Measurements from ENCODE around the gene IL1RAPL2. TPM values are rescaled to one million over a fixed set of nuclear protein-coding genes. Genes with fewer than 3 reads are reported as not detected.

IL1RAPL2 gene
- total and polyA plus RNA-seq, 2 donors (not counting 3 experiments of a cell fraction or from before 2014, with no cell fraction given), result not detected

DNA sequence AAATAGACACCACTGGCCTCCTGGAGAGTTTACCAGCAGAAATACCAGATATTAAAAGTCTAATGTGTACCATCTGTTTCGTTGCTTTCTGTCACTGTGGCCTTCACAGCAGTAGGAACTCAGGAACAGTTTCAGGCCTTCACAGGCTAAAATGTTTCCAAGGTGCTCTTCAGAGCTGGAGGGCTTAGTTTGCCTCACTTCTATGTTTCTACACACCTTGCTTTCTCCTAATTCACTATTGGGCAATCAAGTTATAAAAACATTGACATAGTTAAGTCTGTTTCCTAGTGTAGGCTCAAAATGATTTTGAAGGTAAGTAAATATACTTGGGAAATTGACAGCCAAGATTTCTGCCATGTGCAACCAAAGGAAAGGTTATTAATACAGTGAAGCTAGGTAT lies 395.9 kb downstream of the IL1RAPL2 start:
- FAIRE-seq, result no peak
- no peak for DNase-seq (ENCODE audit: low read depth, low spot score)
- no peak for TF ChIP-seq EZH2 (IDR thresholded peaks at IDR 0.05; ENCODE audit: borderline replicate concordance, low read depth, low read length, severe bottlenecking)
- no peak for TF ChIP-seq JUN (IDR thresholded peaks at IDR 0.05; ENCODE audit: borderline replicate concordance, insufficient read depth, insufficient read length, low read depth)
- TF ChIP-seq POLR2AphosphoS5 (IDR thresholded peaks at IDR 0.05; ENCODE audit: insufficient read depth, low read depth, low read length), result no peak
- TF ChIP-seq FOS (IDR thresholded peaks at IDR 0.05; ENCODE audit: borderline replicate concordance, insufficient read depth, low read length), result no peak
- no peak for TF ChIP-seq POLR2A (IDR thresholded peaks at IDR 0.05; ENCODE audit: low read depth, low read length)
- TF ChIP-seq MYC (IDR thresholded peaks at IDR 0.05; ENCODE audit: low read depth, low read length), result no peak
- TF ChIP-seq GATA2 (IDR thresholded peaks at IDR 0.05; ENCODE audit: insufficient read depth, insufficient read length, low read depth, low read length), result no peak
- Histone ChIP-seq H3K9me1 (replicated peaks; ENCODE audit: control insufficient read depth, extremely low read depth, insufficient read depth, low read length) (no peaks in the 10 kb centered on the region), H3K27me3 (ENCODE audit: control insufficient read depth in 2 of 2, insufficient read depth in 2 of 2, low read length in 2 of 2) (no peaks in the 10 kb centered on the region), H3K4me2 (ENCODE audit: insufficient read depth, low read length) (no peak overlapping the region), H3K4me3 (replicated peaks in 1 of 3; ENCODE audit: insufficient read depth in 1 of 3, low read depth in 1 of 3, low read length in 3 of 3) (no peak overlapping the region), H4K20me1 (replicated peaks; ENCODE audit: control insufficient read depth, extremely low read depth, insufficient read depth, low read length) (no peaks in the 10 kb centered on the region), H3K9me3 (replicated peaks; ENCODE audit: control insufficient read depth, insufficient read depth, low read length) (no peaks in the 10 kb centered on the region), H3K79me2 (ENCODE audit: control insufficient read depth, insufficient read depth, low read length) (no peaks in the 10 kb centered on the region), H3K9ac (replicated peaks; ENCODE audit: extremely low read depth, insufficient read depth, low read length) (no peak overlapping the region), H3K27ac (ENCODE audit: insufficient read depth, low read depth, low read length) (no peak overlapping the region), H3K36me3 (ENCODE audit: control insufficient read depth in 2 of 2, extremely low read depth in 1 of 2, insufficient read depth in 2 of 2, low read length in 2 of 2) (no peaks in the 10 kb centered on the region), H2AFZ (ENCODE audit: low read depth, low read length) (no peak overlapping the region), H3K4me1 (ENCODE audit: control insufficient read depth, extremely low read depth, insufficient read depth, low read length) (no peaks in the 10 kb centered on the region)
- ChIA-PET CTCF (no interaction called here), POLR2A (no interaction called here)
- intact Hi-C loops (cut with micrococcal nuclease) (no loop called here), dilution Hi-C loops (cut with MboI; ENCODE audit: extremely low pct_ligation_motif_present, low sequenced_read_pairs) (no loop called here)
- BruUV-seq (replicated peaks), result no TSS peak

DNA sequence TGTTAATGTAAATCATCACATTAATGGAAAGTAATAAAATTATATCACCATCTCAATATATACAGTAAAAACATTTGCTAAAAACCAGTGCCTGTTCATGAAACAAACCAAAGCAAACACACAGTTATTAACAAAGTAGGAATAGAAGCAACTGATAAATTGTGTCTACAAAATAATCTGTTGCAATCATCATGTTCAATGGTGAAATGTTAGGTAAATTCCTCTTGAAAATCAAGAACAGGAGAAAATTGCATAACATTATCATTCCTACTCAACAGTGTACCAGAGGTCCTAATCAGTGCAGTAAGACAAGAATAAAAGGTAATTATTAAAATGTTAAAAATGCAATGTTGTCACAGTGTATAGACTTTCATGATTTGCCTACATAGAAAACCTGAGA lies 402.2 kb downstream of the IL1RAPL2 start:
- BruUV-seq (replicated peaks), result no TSS peak
- Histone ChIP-seq H3K27me3 (ENCODE audit: control insufficient read depth in 2 of 2, insufficient read depth in 2 of 2, low read length in 2 of 2) (no peaks in the 10 kb centered on the region), H3K4me1 (ENCODE audit: control insufficient read depth, extremely low read depth, insufficient read depth, low read length) (no peaks in the 10 kb centered on the region), H3K79me2 (ENCODE audit: control insufficient read depth, insufficient read depth, low read length) (no peaks in the 10 kb centered on the region), H2AFZ (ENCODE audit: low read depth, low read length) (no peak overlapping the region), H3K9ac (replicated peaks; ENCODE audit: extremely low read depth, insufficient read depth, low read length) (no peak overlapping the region), H3K27ac (ENCODE audit: insufficient read depth, low read depth, low read length) (no peak overlapping the region), H3K9me1 (replicated peaks; ENCODE audit: control insufficient read depth, extremely low read depth, insufficient read depth, low read length) (no peaks in the 10 kb centered on the region), H4K20me1 (replicated peaks; ENCODE audit: control insufficient read depth, extremely low read depth, insufficient read depth, low read length) (no peaks in the 10 kb centered on the region), H3K4me2 (ENCODE audit: insufficient read depth, low read length) (no peak overlapping the region), H3K36me3 (ENCODE audit: control insufficient read depth in 2 of 2, extremely low read depth in 1 of 2, insufficient read depth in 2 of 2, low read length in 2 of 2) (no peaks in the 10 kb centered on the region), H3K9me3 (replicated peaks; ENCODE audit: control insufficient read depth, insufficient read depth, low read length) (no peaks in the 10 kb centered on the region), H3K4me3 (replicated peaks in 1 of 3; ENCODE audit: insufficient read depth in 1 of 3, low read depth in 1 of 3, low read length in 3 of 3) (no peak overlapping the region)
- DNase-seq (ENCODE audit: low read depth, low spot score), result no peak
- no peak for FAIRE-seq
- TF ChIP-seq MYC (IDR thresholded peaks at IDR 0.05; ENCODE audit: low read depth, low read length) (no peak), GATA2 (IDR thresholded peaks at IDR 0.05; ENCODE audit: insufficient read depth, insufficient read length, low read depth, low read length) (no peak), POLR2A (IDR thresholded peaks at IDR 0.05; ENCODE audit: low read depth, low read length) (no peak), JUN (IDR thresholded peaks at IDR 0.05; ENCODE audit: borderline replicate concordance, insufficient read depth, insufficient read length, low read depth) (no peak), EZH2 (IDR thresholded peaks at IDR 0.05; ENCODE audit: borderline replicate concordance, low read depth, low read length, severe bottlenecking) (no peak), FOS (IDR thresholded peaks at IDR 0.05; ENCODE audit: borderline replicate concordance, insufficient read depth, low read length) (no peak), POLR2AphosphoS5 (IDR thresholded peaks at IDR 0.05; ENCODE audit: insufficient read depth, low read depth, low read length) (no peak)
- TF ChIP-seq, protein P1, sequence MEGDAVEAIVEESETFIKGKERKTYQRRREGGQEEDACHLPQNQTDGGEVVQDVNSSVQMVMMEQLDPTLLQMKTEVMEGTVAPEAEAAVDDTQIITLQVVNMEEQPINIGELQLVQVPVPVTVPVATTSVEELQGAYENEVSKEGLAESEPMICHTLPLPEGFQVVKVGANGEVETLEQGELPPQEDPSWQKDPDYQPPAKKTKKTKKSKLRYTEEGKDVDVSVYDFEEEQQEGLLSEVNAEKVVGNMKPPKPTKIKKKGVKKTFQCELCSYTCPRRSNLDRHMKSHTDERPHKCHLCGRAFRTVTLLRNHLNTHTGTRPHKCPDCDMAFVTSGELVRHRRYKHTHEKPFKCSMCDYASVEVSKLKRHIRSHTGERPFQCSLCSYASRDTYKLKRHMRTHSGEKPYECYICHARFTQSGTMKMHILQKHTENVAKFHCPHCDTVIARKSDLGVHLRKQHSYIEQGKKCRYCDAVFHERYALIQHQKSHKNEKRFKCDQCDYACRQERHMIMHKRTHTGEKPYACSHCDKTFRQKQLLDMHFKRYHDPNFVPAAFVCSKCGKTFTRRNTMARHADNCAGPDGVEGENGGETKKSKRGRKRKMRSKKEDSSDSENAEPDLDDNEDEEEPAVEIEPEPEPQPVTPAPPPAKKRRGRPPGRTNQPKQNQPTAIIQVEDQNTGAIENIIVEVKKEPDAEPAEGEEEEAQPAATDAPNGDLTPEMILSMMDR (IDR thresholded peaks at IDR 0.05; ENCODE audit: extremely low read depth in 1 of 2, insufficient read depth in 1 of 2, low read depth in 1 of 2, low read length in 2 of 2), result no peak
- TF ChIP-seq, protein P2, sequence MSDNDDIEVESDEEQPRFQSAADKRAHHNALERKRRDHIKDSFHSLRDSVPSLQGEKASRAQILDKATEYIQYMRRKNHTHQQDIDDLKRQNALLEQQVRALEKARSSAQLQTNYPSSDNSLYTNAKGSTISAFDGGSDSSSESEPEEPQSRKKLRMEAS (IDR thresholded peaks at IDR 0.05; ENCODE audit: insufficient read depth, insufficient read length), result no peak
- CTCF ChIA-PET, result no interaction called here
- intact Hi-C loops (cut with micrococcal nuclease) (no loop called here), dilution Hi-C loops (cut with MboI; ENCODE audit: extremely low pct_ligation_motif_present, low sequenced_read_pairs) (no loop called here)
- POLR2A ChIA-PET, result no interaction called here
